COLO668 (cell line): ENCODE measurements around the gene POU3F4.

Experiments
- DNase-seq: peaks from one replicate; lab custom pipeline; 2025; ENCODE audit not compliant: unreplicated experiment; lab: John Stamatoyannopoulos, UW

POU3F4 gene

DNA sequence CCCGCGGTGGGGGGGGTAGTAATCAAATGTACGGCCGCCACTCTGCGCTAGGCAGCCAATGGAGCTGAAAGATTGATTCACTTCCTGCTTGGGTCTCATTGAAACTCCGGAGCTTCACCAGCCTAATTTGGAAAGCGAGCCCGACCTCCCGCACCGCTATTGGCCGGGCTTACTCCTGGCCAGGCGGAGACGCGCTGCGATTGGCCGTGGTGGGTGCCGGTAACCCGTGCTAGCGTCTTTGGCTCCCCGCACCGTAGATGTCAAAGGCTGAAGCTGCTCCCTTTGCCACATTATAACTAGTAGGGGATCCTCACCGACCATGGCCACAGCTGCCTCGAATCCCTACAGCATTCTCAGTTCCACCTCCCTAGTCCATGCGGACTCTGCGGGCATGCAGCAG lies at the start of gene POU3F4:
POU3F4 (plus strand) TSS at position 285 of the 400 bp plus-strand sequence; CDS start at position 320, 35 bp downstream.
- DNase-seq = no peak

DNA sequence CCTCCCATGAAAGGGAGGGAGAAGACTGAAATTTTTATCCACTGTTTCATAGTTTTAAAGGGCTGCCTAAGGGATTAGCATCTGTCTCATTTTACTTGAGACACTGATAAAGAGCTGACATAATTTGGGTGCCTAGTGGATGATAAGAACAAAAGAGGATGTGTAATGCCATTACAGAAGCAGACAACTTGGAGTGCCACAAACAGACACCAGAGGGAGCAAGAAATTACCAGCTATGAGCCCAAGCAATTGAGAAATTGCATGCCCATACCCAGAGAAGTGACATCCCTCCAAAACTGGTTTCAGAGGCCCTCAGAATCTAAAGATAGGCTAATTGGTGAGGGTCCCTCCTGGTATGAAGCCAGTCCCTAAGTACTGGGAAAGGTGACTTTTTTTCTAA lies 38.5 kb upstream of the POU3F4 start:
- DNase-seq = no peak

DNA sequence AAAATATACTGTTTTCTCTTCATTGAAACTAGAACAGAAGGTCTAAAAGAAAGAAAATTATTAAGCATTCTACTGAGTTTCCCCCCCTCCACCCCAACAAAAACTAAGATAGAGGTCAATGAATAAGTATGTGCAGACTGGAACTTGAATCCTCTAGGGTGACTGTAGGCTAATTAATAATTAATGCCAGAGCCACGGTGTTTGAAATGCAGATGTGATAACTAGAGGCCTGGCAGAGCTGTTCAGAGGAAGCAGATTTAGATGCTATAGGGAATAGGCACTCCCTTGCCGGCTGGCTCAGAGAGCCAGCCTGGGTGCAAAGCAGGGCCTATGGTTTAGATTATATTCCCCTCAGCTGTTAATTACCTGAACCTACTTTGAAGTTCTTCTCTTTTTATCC lies 12.2 kb upstream of the POU3F4 start:
- DNase-seq = no peak

DNA sequence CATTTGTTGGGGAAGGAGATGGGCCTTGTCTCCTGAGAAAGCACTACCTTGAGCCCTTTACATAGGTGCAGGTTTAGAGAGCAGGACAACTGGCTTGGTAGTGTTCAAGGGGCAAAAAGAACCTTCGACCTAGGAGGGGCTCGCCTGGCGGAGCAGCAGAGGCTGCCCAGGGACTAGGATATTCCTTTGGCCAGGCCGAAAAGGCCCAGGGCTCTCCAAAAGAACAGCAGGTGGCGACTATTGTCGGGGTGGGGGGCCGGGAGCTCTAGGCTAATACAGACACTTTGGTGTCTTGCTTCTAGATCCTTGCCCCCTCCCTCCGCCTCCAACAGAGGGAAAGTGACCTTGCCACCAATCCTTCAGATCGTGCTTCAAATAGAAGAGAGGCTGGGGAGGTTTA lies 7.1 kb upstream of the POU3F4 start:
- no peak for DNase-seq

DNA sequence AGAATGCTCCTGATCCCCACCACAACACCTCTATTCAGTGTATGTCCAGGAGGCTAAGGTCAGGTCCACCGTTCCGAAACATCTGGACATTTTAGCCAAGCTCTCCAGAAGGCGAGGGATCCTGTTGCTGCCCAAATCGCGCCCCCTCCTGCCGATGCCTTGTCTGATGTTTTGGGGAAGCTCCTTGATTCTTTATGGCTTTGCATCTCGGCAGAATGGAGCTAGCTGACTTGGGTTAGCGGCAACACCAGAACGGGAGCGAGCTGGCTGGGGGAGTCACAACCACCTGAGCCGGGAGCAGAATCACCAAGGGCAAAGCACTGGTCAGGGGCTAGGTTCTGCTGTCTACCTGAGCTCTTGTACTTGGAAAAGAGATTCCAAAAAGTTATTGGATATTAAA lies 6.6 kb upstream of the POU3F4 start:
- DNase-seq = no peak

DNA sequence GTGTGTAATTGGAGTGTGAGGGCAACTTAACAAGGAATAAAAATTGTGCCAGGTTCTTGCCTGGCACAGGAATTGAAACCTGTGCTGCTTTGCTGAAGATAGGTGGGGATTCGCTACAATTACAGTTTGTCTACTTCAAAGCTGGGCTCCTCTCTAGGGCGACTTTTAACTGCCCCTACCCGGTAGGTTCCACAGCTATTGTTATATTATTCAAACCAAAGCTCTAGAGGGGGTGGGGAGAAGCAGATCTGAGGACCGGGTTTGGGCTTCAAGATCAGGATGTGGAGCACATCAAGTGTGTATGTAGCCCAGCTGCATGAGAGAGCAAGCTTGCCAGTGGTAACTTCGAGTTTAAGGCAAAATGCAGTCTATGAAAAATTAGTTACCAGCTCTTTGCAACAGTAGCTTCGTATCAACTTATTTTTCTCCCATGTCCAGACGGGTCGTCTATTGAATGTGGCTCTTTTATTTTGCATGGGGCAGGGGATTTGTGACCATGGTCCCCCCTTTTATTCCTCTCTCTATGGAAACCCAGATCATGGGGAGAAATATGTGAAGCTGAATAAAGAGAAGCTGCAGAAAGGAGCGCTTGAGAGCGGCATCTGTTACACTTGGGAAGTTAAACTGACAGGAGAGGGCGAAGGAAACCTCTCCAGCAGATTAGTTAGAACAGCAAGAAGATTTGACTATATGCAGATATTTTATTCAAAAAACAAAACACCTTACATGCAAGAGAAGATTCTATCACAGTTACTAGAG lies 3.2 kb upstream of the POU3F4 start:
- DNase-seq = no peak

DNA sequence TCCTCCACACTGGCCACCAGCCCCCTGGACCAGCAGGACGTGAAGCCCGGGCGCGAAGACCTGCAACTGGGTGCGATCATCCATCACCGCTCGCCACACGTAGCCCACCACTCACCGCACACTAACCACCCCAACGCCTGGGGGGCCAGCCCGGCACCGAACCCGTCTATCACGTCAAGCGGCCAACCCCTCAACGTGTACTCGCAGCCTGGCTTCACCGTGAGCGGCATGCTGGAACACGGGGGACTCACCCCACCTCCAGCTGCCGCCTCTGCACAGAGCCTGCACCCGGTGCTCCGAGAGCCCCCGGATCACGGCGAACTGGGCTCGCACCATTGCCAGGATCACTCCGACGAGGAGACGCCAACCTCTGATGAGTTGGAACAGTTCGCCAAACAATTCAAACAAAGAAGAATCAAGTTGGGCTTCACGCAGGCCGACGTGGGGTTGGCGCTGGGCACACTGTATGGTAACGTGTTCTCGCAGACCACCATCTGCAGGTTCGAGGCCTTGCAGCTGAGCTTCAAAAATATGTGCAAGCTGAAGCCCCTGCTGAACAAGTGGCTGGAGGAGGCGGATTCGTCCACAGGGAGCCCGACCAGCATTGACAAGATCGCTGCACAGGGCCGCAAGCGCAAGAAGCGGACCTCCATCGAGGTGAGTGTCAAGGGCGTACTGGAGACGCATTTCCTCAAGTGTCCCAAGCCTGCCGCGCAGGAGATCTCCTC lies 600 bp downstream of the POU3F4 start:
- no peak for DNase-seq

DNA sequence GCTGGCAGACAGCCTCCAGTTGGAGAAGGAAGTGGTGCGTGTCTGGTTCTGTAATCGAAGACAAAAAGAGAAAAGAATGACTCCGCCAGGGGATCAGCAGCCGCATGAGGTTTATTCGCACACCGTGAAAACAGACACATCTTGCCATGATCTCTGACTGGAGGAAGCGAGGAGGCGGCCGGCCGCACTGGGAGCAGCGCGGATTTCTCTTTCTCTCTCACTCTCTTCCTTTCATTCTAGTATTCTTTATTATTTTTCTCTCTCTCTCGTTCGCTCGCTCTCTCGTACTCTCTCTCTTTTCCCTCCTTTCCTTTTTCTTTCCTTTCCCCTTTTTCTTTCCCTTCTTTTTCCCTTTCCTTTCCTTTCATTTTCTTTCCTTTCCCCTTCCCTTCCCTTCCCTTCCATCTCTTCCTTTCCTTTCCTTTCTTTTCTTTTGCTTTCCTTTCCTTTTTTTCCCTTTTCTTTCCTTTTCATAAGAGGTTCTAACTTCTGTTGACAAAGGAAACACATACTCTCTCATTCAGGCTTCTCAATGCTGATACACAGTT lies 1.2 kb downstream of the POU3F4 start:
- no peak for DNase-seq

DNA sequence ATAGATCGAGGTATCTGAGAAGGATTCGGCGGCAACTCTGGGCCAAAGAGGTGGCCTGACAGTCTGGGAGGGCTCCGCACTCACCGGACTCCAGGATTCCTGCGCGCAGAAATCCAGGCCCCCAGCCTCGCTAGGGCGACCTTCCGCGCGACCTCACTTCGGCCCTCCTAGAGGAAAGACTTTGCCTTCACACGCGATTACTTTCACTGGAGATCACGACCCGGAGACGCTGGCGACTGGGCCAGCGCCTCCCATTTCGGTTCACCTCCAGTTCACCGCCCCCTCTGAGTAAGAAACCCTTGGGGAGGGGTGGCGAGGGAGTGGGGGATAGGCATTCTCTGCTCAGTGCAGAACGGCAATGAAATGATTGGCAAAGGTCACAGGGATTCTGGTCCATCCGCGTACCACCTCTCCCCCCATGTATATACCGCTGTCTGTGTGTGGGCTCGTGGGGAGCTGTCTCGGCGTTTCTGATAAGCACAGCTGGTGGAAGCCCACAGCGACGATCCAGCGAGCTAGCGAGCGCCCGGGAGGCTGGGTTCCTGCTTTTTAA lies 2.5 kb downstream of the POU3F4 start:
- no peak for DNase-seq

DNA sequence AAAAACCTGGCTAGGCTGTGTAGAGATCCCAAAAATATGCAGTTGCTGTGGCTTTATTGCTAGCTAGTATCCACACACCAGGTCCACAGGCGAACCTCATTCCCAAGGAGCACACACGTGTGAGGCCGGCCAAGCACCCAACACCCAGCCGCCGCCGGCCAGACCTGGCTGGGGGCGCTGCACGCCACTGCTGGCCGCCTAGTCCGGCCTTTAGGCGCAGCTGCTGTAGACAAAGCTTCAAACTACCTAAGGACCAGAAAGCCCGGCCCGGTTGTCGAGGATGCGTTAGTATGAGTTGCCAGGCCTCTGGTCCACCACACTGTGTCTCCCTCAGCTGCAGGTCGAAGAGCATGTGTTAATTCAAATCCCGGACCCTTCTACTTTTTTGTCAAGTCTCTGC lies 3.1 kb downstream of the POU3F4 start:
- no peak for DNase-seq

DNA sequence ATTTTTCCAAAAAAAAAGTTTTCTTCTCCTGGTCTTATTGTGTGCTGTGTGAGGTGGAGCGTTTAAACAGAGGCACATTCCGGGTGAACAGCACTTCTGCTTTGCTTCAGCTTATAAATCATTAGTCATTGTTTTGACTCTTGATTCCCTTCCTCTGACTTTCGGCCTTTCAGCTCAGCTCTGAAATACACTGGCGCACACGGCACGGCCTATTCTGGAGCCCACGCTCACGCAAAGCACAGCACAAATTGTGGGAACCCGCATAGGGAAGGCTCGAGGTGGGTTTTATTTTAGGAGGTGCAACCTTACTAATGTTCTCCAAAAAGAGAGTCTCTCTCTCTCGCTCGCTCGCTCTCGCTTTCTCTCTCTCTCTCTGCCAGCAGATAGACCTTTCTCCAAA lies 4.0 kb downstream of the POU3F4 start:
- no peak for DNase-seq

DNA sequence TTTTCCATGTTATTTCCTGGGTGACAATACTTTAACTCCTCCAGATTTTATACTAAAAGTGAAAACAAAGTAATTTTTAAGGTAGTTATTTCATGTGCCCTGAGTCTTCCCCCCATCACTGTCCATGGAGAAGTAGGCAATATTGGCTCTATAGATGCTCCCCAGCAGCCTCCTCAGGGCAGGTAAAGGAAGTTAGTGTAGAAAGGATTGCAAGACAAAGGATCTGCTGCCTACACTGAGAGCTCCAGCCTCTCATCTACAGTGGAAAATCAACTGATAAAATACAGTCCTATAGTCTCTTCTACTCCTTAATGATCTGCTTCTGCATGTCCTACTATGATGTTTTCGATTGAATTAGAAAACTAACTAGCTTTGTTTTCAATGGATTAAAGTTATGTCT lies 8.5 kb downstream of the POU3F4 start:
- no peak for DNase-seq

DNA sequence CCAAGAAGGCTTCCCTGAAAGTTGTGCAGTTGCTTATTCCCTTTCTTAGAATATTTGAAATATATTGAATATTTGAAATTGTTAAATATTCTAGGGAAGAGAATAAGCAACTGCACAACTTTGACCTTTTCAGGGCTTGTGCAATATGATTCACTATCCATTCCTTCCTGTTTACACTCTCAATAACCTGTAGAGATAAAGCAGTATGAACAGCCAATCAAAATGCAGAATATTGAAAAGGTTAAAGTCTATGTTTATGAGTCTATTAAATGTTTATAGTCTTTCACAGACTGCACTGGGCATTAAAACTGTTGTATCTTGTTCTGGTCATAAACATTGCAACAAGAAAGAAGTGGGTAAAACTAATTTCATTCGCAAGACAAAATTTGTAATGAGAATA lies 13.8 kb downstream of the POU3F4 start:
- no peak for DNase-seq

DNA sequence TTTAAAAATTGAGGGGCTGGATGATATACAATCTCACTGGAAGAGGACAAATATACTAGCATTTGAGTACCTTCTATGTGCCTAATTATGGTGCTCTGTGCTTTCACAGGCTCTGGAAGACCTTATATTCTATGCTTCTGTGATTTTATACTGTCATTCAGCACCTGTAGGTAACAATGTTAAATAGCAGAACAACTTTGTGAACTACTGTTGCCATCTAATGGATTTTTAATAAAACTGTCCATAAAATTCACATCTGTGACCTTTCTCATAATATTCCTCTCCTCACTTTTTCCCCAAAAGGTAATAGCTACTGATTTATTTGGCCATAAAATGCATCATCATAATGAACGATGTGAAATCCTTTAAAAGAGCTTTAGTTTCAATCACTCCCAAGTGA lies 21.9 kb downstream of the POU3F4 start:
- DNase-seq = no peak

DNA sequence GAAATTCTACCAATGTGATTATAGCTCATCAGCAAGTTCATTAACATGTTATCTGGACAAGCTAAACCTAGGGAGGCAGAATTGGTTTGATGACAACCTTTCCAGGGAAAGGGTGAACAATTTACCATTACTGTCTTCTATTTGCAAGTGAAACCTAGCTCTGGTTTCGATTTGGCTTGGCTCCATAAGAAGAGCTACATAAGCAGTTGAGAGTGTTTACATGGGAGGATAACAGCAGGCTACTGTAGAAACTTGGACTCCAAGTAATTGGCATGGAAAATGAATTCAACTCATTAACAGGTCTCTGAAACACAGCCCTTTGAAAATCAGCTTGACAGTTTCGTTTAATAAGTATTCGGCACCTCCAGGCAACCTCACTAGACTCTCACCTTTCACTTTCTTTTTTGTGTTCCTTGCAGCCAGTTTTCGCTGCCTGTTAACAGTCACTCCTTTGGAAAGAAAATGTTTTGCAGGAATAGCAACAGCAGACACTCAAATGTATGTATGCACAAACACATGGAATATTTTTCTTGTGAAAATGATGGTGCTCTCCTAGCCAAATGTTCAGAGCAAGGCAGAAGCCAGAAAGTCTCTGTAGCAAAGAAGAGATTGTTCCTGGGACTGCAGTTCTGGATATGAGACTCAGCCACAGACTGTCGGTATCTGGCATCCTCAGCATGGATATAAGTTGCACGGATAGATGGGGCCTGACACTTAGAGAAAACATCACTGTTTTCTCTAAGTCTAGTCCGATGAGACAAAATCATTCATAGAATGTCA lies 27.5 kb downstream of the POU3F4 start:
- DNase-seq = no peak
